ENCODE measurements around the gene MED13L. TPM values are rescaled to one million over a fixed set of nuclear protein-coding genes. Genes with fewer than 3 reads are reported as not detected.

Gene MED13L
- total RNA-seq, 1 donor from 2014 or later, result 89.0 TPM

- no peak for DNase-seq (ENCODE audit: low read depth, low spot score)
- no peaks in the 10 kb centered on the region for H3K9me3 Mint-ChIP-seq
- TF ChIP-seq, protein P1, sequence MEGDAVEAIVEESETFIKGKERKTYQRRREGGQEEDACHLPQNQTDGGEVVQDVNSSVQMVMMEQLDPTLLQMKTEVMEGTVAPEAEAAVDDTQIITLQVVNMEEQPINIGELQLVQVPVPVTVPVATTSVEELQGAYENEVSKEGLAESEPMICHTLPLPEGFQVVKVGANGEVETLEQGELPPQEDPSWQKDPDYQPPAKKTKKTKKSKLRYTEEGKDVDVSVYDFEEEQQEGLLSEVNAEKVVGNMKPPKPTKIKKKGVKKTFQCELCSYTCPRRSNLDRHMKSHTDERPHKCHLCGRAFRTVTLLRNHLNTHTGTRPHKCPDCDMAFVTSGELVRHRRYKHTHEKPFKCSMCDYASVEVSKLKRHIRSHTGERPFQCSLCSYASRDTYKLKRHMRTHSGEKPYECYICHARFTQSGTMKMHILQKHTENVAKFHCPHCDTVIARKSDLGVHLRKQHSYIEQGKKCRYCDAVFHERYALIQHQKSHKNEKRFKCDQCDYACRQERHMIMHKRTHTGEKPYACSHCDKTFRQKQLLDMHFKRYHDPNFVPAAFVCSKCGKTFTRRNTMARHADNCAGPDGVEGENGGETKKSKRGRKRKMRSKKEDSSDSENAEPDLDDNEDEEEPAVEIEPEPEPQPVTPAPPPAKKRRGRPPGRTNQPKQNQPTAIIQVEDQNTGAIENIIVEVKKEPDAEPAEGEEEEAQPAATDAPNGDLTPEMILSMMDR (conservative IDR thresholded peaks at IDR 0.05), result no peak
- peaks cover 4% of the 10 kb centered on the region for H3K36me3 Mint-ChIP-seq (ENCODE audit: low read depth)
- no peaks in the 10 kb centered on the region for H3K27me3 Mint-ChIP-seq (ENCODE audit: low read depth)
- H3K4me1 Mint-ChIP-seq, result peaks cover 11% of the 10 kb centered on the region
- H3K27ac Mint-ChIP-seq (ENCODE audit: unreplicated experiment), result peak overlapping the region; percentile 22
- no peak overlapping the region for H3K4me3 Mint-ChIP-seq
Observed at GRCh38 chr12:116000252-116000651, 277.2 kb downstream of the MED13L start.

- TF ChIP-seq, protein P1 (conservative IDR thresholded peaks at IDR 0.05), result no peak
- H3K27ac Mint-ChIP-seq (ENCODE audit: unreplicated experiment), result no peak overlapping the region
- H3K4me1 Mint-ChIP-seq, result peaks cover 11% of the 10 kb centered on the region
- H3K27me3 Mint-ChIP-seq (ENCODE audit: low read depth), result no peaks in the 10 kb centered on the region
- H3K4me3 Mint-ChIP-seq, result no peak overlapping the region
- H3K9me3 Mint-ChIP-seq, result no peaks in the 10 kb centered on the region
- DNase-seq (ENCODE audit: low read depth, low spot score), result no peak
- H3K36me3 Mint-ChIP-seq (ENCODE audit: low read depth), result peaks cover 5% of the 10 kb centered on the region
Observed at GRCh38 chr12:115999582-115999981, 277.9 kb downstream of the MED13L start.

GRCh38 chr12:115998794-115999478, 278.6 kb downstream of the MED13L start:
- DNase-seq (ENCODE audit: low read depth, low spot score), result no peak
- Mint-ChIP-seq H3K9me3 (no peaks in the 10 kb centered on the region), H3K27ac (ENCODE audit: unreplicated experiment) (no peak overlapping the region), H3K27me3 (ENCODE audit: low read depth) (no peaks in the 10 kb centered on the region), H3K4me3 (no peak overlapping the region), H3K36me3 (ENCODE audit: low read depth) (peaks cover 7% of the 10 kb centered on the region), H3K4me1 (peaks cover 11% of the 10 kb centered on the region)
- TF ChIP-seq, protein P1 (conservative IDR thresholded peaks at IDR 0.05), result no peak

GRCh38 chr12:115998119-115998633, 279.3 kb downstream of the MED13L start:
- DNase-seq (ENCODE audit: low read depth, low spot score), result no peak
- peaks cover 7% of the 10 kb centered on the region for H3K36me3 Mint-ChIP-seq (ENCODE audit: low read depth)
- no peaks in the 10 kb centered on the region for H3K27me3 Mint-ChIP-seq (ENCODE audit: low read depth)
- peaks cover 11% of the 10 kb centered on the region for H3K4me1 Mint-ChIP-seq
- no peak overlapping the region for H3K4me3 Mint-ChIP-seq
- TF ChIP-seq, protein P1 (conservative IDR thresholded peaks at IDR 0.05), result peak; percentile 96
- H3K27ac Mint-ChIP-seq (ENCODE audit: unreplicated experiment), result no peak overlapping the region
- H3K9me3 Mint-ChIP-seq, result no peaks in the 10 kb centered on the region

DNA sequence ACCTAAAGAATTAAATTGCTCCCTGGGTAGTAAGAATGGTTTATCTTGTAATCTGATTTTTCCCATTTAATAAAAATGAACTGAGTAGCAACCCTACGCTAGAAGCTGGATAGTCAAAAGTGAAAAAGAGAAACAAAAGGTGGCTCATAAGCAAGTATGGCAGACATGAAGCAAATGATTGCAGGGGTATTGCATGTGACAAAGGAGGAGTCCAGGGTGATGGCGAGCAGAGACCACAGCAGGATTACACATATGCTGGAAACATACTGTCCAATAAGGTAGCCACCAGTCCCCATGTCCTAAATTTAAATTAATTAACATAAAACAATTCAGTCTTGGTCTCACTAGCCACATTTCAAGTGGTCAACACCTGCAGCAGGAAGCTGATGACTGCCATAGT, 283.8 kb downstream of the MED13L start:
- no peaks in the 10 kb centered on the region for H3K9me3 Mint-ChIP-seq
- peaks cover 18% of the 10 kb centered on the region for H3K36me3 Mint-ChIP-seq (ENCODE audit: low read depth)
- H3K4me3 Mint-ChIP-seq, result no peak overlapping the region
- no peak overlapping the region for H3K27ac Mint-ChIP-seq (ENCODE audit: unreplicated experiment)
- no peaks in the 10 kb centered on the region for H3K27me3 Mint-ChIP-seq (ENCODE audit: low read depth)
- peaks cover 17% of the 10 kb centered on the region for H3K4me1 Mint-ChIP-seq
- no peak for DNase-seq (ENCODE audit: low read depth, low spot score)
- TF ChIP-seq, protein P1 (conservative IDR thresholded peaks at IDR 0.05), result no peak

Data from neural crest cell (in vitro differentiated cells).